HL-60 (cell line): Measurements from ENCODE around the gene ZMIZ1.

ENCODE experiments used
- CTCF ChIP-seq: IDR thresholded peaks from one replicate; pipeline ENCODE4 v1.5.1; 2011; ENCODE audit warnings: low read length, control low read depth, inconsistent platforms; ENCODE audit not compliant: insufficient read depth
- GABPA ChIP-seq: IDR thresholded peaks from 2 replicates; pipeline ENCODE4 v1.6.1; 2012; ENCODE audit warnings: low read depth
- POLR2AphosphoS5 ChIP-seq: IDR thresholded peaks from 2 replicates; pipeline ENCODE4 v1.6.1; 2012; ENCODE audit warnings: low read depth
- REST ChIP-seq: IDR thresholded peaks from 2 replicates; pipeline ENCODE4 v1.6.1; 2012; ENCODE audit warnings: low read depth; ENCODE audit not compliant: insufficient replicate concordance
- SPI1 ChIP-seq: IDR thresholded peaks from 2 replicates; pipeline ENCODE4 v1.6.1; 2012; ENCODE audit warnings: low read depth, mild to moderate bottlenecking, borderline replicate concordance

- TF ChIP-seq CTCF (no peak), POLR2AphosphoS5 (no peak), REST (no peak), SPI1 (no peak), GABPA (no peak)
Measured at GRCh38 chr10:79166312-79166721, 97.6 kb downstream of the ZMIZ1 start.
